DMS 273 treated with DMSO at 0.1 percent for 48 hours (cell line): ENCODE data around the gene STX18.
A peak's percentile ranks its signal among the peaks of the same experiment; 100 is the strongest.
"Not testable (repeated sequence)": the region's sequence is repeated elsewhere in the genome, so short reads cannot be mapped to it uniquely, and the experiment has no call there.

Experiments used
- DNase-seq: peaks from one replicate; lab custom pipeline; 2025; lab: John Stamatoyannopoulos, UW

The STX18 gene

DNA sequence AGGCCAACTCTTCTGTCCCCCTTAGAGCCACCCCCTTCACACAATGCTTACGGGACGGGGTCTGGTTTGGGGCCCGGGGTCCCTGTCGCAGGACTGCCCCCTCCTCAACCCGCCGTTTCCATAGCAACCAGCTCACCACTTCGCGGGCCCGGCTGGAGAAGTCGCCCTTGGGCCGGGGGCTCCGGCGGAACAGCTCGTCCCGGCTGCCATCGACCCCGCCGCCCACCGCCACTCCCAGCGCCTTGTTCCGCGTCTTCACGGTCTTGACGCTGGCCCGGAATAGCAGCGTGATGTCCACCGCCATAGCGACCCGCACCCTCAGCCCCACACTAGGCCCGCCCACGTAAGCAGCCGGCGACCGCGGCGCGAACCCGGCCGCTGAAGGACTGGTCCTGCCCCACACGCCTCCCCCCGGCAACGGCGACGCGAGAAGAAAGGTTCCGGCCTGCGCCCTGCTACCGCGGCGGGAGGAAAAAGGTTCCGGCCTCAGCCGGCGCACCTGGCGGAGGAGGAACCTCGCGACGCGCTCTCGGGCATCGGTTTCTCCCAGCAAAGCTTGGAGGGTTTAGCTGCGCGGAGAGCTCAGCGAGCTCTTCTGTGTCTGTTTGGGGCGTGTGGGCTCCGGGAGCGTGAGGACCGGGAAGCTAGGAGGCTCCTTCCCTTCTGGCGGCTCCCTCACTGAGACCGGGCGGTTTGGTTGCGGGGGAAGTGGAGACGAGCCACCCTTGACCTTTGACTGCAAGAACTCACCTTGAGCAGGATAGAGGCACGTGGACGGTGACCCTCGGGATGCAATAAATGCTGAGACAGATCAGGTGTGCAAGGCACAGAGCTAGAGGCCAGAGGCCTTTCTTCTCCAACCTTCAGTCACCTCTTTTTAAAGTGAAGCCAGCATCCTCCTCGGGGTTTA is at the start of gene STX18:
TSS of gene STX18 (minus strand) at position 388 of the 910 bp plus-strand sequence. CDS start at position 304, 84 bp downstream.
- DNase-seq: peak; percentile 34

DNA sequence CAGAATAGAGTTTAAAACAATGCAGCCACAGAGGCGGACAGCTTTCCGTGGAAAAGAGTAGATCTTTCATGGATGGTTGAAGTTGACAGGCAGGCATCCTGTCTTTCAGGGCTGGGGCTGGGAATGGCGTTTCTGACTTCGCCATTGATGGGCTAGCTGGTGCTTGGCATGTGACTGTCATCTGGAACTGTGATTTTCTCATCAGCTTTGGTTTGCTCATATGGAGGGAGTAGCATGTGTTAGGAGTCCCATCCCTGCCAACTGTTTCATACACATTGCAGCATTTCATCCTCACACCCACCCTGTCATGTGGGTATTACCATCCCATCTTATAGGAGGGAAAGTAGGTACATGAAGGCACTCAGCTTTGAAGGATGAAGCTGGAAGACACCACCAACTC is 49.2 kb upstream of the STX18 start:
- DNase-seq: no peak

DNA sequence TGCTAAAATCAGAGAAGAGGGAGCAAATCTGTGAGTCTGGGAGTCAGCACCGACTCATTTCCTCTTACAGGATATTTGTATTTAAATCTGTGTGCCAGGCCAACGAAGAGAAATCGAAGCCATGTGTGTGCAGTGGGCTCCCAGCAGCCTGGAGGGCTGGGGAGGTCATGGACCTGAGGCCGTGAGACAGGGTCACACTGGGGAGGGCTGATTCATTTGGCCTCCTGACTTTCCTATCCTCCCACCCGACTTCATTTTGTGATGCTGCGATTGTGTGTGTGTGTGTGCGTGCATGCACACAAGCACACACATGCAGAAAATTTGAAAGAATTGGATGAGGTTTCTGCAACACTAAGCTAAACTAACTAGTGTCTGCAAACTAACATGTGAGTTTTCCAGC is 48.7 kb upstream of the STX18 start:
- DNase-seq: no peak

DNA sequence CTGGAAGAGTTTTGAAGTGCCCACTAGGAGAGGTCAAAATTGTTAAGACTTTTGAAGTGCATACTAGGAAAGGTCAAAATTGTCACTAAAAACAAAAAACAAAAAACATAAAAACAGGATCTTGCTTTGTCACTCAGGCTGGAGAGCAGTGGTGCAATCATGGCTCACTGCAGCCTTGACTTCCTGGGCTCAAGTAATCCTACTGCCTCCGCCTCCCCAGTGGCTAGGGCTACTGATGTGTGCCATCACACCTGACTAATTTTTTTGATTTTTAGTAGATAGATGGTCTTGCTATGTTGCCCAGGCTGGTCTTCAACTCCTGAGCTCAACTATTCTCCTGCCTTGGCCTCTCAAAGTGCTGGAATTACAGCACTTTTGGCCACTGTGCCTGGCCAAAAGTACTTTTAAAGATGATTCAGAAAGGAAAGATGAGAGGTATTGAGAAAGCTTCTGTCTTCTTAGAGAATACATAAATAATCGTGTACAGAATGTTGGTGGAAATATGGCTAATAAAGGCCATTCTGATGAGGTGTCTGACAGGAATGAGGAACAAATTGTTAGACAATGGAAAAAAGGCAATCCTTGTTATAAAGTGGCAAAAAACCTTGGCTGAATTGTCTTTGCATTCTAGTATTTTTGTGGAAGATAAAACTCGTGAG is 43.3 kb upstream of the STX18 start:
- no peak for DNase-seq

DNA sequence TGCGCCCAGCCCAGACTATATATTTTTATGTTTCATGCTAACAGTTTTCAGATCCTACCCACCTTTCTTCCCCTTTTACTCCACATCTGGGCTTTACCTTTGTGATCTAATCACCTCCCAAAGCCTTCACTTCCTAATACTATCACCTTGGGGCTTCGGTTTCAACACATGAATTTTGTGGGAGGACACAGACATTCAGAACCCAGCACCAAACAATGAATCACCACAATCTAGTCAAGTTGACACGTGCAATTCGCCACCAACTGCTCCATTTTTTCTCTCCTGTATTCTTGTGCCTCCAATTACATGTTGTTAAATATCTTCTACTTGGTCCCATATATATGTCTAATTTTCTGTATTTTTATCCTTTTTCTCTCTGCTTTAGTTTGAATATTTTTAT is 41.8 kb upstream of the STX18 start:
- DNase-seq: no peak

DNA sequence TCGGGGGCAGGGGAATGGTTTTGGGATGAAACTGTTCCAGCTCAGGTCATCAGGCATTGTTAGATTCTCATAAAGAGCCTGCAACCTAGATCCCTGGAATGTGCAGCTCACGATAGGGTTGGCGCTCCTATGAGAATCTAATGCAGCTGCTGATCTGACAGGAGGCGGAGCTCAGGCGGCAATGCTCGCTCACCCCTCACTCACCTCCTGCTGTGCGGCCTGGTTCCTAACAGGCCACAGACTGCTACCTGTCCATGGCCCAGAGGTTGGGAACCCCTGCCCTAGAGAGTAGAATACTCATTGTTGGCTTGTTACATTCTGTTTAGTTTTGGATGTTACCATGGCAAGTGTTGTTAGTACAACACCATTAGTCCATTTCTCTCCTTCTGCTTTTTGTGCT is 40.8 kb upstream of the STX18 start:
- no peak for DNase-seq

DNA sequence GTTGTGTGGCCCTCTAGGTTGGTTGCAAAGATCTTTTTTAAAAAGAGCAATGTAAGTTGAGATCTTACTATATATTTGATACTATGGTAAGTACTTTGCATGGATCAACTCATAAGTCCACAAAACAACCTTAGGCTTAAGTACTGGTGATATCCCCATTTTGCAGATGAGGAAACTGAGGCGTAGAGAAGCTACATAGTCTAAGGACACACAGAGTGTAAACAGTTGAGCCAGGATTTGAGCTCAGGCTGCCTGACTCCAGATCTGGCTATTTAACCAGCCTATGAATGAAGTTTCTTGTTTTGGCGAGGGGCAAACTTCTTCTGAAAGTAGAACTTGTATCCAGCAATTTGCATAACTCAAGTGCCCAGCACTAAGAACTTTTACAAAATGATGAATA is 38.6 kb upstream of the STX18 start:
- DNase-seq: no peak

DNA sequence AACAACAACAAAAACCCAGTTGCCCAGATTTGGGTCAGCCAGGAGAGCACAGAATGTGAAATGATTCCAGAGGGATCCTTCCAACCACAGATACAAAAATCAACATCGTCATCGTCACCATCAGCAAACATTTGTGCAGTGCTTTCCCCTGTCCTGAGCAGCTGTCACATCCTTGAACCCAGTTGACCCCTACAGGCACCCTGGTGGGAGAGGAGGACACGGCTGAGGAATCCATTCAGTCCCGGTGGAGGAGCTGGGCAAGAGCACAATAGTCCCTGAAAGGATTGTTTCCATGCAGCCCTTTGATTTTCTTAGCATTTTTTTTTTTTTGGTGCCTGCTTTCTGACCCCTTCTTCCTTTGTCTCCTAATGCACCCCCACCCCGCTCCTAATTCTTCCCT is 37.1 kb upstream of the STX18 start:
- no peak for DNase-seq

DNA sequence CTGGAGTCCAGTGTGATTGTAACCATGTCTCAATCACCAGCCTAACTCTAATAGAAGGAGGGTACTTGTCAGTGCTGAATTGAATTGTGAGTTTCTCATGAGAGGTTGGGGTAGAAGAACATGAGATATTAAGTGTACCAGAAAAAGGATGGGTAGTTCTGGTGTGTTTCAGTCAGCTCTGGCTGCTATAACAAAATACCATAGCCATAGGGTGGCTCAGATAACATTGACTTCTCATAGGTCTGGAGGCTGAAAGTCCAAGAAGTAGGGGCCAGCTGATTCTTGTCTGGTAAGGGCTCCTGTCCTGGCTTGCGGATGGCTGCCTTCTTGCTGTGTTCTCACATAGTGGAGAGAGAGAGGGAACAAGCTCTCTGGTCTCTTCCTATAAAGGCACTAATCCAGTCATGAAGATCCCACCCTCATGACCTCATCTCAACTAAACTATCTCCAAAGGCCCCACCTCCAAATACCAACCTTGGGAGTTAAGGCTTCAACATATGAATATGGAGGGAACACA is 35.6 kb upstream of the STX18 start:
- no peak for DNase-seq

DNA sequence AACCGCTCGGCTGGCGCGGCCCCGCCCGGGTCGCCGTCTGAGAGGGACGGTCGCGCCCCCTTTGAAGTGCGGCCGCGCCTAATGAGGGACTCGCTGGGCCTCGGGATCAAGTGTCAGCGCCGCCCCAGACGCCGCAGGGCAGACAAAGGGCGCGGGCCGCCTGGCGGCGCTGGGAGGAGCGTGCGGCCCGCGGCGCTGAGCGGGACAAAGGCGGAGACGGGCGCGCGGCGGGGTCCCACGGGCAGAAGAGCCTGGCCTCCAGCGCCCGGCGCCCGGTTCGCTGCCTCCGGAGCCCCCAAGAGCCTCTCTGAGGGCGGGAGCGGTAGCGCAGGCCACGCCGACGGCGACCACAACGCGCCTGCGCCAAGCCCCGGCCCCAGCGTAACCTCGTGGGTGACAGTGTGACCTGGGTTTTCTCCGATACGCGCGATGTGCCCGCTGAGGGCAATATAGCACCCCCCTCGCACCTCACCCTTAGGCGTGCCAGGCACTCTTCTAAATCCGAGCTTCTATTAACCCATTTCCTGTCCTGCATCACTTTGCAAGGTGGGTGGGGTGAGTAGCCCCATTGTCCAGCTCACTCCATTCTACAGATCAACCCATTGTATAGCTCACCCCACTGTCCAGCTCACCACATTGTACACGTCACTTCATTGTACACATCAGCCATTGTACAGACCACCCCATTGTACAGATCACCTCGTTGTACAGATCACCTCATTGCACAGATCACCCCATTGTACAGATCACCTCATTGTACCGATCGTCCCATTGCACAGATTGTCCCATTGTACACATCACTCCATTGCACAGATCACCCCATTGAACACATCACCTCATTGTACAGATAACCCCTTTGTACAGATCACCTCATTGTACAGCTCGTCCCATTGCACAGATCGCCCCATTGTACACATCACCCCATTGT is 33.7 kb upstream of the STX18 start:
- no peak for DNase-seq

DNA sequence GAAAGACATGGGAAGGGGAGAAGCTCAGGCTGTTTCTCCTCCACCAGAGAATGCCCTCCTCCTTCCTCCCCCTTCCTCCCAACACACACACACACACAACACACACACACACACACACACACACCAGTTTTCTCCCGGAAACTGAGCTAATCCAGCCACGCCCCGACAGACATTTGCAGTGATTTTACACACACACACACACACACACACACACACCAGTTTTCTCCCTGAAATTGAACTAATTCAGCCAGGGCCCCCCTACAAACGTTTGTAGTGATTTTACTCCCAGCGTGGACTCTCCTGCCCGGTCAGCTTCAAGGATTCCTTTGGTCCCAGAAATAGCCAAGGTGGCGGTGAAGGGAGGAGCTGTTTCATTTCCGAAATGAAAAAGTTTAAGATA is 32.9 kb upstream of the STX18 start:
- no peak for DNase-seq

DNA sequence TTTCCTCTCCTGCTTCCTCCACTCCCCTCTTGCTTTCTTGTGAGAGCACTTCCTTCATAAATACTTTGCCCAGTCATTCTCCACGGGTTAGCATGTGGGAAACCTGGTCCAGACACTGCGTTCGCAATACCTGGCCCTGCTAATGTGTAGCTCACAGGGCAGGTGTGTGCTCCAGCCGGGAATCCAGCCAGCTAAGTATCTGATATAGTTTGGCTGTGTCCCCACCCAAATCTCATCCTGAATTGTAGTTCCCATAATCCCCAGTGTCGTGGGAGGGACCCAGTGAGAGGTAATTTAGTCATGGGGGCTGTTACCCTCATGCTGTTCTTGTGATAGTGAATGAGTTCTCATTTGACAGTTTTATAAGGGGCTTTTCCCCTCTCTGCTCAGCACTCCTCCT is 32.2 kb upstream of the STX18 start:
- DNase-seq: no peak

DNA sequence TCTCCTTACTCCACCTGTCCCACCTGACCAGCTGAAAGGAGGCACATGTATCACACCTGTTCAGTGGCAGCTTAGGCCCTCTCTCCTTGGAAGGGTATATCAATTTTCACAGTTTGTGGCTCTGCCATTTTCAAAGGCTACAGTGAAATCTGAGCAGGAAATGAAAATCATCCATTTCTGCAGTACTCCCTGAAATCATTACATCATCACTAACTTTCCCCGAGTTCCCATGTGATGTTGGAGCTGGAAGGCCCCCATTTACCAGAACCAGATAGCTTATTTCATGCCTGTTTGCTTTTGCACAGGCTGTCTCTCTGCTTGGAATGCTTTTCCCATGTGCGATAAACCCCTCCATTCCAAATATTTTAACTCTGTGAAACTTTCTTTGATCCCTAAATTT is 31.0 kb upstream of the STX18 start:
- no peak for DNase-seq

DNA sequence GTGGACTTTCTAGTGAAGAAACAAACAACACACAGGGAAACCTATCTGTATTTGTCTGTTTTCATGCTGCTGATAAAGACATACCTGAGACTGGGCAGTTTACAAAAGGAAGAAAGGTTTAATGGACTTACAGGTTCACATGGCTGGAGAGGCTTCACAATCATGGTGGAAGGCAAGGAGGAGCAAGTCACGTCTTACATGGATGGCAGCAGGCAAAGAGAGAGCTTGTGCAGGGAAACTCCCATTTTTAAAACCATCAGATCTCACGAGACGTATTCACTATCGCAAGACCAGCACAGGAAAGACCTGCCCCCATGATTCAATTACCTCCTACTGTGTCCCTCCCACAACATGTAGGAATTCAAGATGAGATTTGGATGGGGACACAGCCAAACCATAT is 28.0 kb upstream of the STX18 start:
- not testable (repeated sequence) for DNase-seq

DNA sequence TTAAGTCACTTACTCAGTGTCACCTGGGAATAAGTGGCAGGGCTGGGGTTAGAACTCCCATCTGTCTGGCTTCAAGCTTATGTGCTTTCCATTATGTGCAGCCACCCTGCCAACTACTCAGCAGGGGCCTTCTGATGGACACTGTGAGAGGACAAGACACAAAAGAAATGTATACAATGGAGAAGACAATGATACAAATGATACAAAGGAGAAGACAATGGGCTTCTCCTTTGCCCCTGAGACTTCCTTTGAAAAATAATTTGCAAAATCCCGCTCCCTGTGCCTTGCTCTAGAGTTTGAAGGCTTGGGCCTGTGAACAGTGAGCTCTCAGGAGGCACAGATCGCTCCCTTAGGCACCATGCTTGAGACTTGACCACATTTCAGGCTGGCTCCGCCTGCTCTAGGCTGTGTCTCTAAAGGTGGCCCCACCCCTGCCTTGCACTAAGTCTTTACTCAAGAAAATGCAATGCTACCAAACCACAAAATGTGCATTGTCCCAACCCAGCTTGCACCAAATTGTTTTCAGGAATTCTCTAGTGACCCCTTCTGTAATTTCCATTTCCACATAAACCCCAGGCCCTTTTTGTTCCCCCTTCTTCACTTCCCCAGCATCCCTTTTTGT is 27.1 kb upstream of the STX18 start:
- no peak for DNase-seq

DNA sequence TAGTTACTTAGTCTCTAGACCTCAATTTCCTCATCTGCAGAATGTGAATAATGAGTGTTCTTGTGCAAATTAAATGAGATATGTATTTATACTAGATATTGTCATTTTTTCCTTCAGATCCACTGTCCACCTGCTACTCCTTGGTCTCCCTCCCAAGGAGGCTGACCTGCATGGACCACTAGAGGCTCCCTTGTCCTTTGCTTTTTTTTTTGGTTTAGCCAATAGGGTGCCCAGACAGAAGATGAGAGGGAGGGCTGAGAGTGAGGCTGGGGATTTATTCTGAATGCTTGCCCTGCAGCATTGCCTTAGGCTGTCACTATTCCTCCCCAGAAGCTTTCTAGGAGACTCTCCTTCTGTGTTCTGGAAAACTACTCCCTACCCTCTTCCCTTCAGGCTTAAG is 24.5 kb upstream of the STX18 start:
- not testable (repeated sequence) for DNase-seq

DNA sequence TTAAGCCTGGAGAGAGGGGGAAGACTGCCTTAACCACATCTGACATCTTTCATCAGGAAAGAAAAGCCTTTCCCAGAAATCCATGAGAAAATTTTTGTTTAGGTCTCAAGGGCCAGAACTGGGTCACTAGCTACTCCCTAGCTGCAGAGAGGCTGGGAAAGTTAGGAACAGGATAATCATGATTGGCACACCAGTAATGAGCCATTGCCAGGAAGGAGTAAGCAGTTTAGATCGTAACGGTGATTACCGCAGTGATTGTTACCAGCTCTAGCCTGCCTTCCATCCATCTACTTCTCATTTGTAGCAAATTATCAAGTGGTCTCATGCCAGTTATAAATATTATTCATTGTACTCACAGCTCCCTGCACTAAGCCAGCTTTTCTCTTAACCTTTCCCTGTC is 22.7 kb upstream of the STX18 start:
- no peak for DNase-seq

DNA sequence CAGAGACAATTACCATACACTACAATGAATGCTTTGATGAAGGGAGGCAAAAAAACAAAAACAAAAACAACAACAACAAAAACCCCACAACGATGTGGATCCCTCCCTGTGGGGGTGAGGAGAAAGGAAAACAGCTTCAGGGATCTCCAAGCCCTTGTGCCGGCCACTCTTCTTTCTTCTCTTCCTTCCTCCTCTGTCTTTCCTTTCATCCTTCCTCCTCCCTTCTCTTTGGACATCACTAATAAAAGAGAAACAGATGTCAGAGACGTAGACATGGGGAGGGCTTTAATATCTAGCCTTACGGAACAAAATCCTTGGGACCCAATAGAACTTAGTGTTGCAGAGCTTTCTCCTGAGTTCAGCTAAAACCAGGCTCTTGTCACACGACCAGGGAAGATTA is 18.8 kb upstream of the STX18 start:
- DNase-seq: no peak

DNA sequence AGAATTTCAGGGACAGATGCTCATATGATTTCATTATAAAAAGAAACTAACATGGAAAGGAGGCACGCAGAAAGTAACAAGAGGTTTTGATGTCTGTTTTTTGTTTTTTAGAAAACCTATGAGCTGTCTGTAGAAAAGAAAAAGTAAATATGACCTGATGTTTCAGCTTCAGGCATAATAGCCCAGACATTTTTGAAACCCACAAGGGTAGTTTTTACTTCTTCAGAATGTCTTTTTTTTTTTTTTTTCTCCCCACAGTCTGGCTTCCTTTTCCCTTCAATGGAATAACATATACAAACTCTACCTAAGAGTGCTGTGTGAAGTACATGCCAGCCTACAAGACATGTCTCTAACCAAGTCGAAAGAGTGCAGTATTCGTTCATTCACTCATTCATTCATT is 18.3 kb upstream of the STX18 start:
- DNase-seq: no peak

DNA sequence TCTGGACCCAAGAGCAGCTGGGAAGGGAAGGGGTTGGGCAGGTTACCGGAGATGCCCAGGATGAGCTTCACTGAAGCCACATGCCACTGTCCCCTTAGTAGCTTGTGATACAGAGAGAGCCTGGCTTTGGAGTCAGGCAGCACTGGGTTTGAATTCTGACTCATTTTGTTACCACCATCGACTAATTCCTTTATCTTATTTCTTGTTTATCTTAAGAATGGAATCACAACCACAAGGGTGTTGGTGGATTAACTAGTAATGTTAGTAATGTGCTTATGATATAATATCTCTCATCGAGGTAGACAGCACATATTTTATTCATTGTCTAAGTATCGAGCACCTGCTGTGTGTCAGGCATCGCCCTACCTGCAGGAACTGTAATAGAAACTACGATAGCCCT is 17.7 kb upstream of the STX18 start:
- no peak for DNase-seq

DNA sequence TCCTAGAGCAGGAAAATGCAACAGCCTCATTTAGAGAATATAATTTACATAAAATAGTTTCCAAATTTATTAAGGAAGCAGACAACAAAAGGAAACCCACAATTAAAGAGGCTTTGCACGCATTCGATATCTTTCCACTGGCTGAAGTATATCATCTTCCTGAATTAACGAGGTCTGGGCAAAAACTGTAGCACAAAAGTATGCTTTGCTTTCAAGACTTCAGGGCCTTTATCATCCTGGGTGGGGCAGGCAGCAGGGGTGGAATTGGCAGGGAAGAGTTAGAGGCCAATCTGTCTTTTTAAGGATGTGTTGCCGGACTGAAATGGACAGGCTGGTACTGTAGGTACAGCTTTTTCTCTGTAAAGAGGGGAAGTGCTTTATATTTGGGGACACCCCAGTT is 17.0 kb upstream of the STX18 start:
- no peak for DNase-seq

DNA sequence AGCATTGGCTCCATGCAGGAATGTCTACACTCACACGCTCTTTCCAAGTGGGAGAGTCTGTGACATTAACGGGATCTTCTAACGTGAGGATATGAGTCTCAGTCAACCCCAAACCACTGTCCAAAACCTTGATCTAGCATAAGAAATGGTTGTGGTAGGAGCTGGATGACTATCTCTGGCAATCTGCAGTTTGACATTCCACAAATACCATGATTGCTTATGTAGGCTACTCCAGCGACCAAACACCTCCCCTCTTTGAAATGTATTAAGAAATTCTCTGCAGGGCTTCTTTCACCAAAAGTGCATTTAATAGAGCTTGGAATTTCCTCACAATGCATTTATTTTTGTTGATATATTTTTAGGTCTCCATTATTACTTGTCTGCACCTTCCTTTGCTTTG is 14.1 kb upstream of the STX18 start:
- DNase-seq: no peak
